Activated CD8-positive, alpha-beta memory T cell treated with anti-CD3 and anti-CD28 coated beads, Interleukin-2, amount 50 U/mL, for 24 hours (primary cell): ENCODE results near the gene IFIH1.
A peak's percentile ranks its signal among the peaks of the same experiment; 100 is the strongest.

Experiments
- DNase-seq: peaks from one replicate; pipeline ENCODE4 v3.0.0-alpha.2; 2020; ENCODE audit errors: extremely low read depth

Gene IFIH1

DNA sequence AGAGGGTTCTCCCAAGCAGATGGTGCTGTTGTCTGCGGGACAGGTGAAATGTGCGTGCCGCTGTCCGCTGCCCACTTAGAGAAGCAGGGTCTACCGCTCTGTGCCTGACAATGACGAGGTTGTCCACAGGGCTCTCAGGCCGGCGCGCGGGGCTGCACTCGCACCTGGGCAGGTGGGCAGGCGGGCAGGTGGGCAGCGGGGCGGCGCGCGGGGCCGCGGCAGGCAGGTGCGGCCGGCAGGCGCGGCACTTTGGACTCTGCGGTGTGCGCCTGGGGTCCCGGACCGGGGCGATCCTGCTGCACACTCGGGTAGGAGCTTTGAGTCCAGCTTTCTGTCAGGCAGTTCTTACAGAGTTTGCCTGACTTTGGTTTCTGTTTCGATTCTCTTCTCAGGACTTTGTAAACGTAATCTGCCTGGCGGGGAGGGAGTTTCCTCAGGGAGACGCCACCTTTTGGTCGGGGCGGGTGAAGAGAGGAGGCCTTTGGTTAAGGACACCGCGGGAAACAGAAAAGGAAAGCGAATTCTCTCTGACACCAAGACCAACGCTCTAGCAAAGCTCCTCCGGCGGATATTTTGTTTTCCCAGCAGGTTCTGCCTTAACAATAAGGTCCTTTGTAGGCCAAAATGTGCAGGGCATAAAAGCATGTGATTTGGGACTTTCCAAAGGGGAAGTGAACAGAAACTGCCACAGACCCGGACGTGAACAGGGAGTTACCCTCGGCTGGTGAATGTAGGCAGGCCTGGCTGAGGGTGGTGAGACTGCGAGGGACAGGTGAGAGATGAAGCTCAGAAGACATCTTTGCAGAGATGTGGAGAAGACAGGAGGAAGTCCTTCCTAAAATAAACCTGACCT lies at the start of gene IFIH1:
TSS of gene IFIH1 (minus strand) at position 357 of the 853 bp plus-strand sequence. CDS start 377 bp downstream, outside the sequence.
- DNase-seq, result peak; percentile 55

DNA sequence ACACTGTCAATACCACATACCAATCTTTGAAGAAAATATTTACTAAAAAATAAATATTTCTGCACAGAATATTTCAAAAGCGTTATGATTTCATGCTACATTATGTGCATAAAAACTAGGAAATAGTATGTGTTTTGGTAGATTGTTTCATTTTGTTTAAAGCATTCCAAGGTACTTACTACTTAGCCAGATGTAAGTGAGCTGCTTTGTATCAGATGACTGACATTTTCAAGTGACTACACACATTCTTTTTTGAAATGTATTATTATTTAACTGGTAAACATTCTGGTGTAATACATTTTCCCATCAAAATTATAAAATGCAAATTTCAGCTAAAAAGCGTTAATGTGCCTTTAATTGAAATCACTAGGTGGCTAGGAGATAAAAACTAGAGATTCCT lies 46.9 kb upstream of the IFIH1 start:
- DNase-seq, result no peak

DNA sequence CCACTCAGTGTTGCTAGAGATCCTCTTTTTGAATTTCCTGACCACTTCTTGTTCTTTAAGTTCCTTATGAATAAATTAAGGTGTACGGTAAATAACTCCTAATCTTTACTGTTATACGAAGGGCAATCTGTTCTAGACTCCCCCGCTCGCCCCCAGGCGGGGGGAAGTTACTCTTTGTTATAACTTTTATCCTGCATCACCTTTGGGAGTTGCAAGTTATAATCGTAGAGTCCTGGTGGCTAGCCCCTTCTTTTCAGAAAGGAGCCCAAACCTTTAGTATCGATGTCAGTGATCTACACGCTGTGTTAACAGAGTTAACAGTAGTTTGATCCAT lies 26.1 kb upstream of the IFIH1 start:
- no peak for DNase-seq

DNA sequence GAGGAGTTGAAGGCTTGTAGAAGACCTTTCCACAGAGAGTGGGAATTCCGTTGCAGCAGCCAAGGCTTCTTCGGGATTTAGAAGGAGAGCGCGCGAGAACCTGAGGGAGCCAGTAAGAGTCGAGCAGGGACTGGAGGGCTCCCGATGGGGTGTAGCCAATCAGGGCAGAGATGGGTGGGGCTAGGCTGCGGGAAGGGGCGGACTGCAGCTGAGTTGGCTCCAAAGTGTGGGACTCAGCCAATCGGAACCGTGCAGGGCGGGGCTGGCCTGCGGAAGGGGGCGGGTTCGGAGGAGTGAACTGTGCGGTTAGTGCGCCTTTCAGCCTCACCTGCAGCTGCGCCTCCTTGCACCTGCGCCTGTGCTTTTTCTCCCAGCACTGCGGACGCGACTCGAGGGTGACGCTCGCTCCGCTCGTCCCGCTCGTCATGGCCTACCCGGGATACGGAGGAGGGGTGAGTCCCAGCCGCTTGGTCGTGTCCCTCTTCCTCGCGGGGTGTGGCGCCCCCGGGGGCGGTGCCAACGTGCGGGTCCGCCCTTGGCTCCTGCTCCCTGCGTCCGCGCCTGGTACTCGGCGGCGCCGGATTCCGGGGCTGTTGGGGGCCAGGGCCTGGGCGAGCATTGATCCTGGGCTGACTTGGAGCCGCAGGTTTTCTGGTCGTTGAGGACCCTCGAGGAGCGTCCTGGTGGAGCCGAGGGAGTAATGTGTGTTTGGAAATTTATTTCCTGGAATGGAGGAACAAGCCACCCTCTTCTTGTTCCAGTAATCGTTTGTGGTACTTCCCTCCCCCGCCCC lies 25.5 kb upstream of the IFIH1 start, which contains the start of gene GCA:
TSS of gene GCA (plus strand) at position 309 of the 793 bp plus-strand sequence. CDS start at position 426, 117 bp downstream.
- DNase-seq, result peak; percentile 97

DNA sequence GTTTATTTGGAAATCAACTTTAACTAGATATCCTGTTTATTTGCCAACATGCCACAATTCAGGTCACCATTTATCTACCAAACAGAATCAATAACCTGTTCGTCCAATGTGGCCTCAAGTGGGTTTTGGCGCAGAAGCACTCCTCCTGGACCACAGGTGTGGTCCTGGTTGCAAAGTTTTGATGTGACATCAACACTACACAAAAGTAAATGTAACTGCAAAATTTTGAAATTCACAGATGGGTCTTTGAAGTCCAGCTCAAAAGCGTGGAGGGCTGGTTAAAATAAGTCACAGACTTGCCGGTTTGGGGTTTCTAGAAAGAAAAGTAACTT lies 25.0 kb upstream of the IFIH1 start:
- no peak for DNase-seq

DNA sequence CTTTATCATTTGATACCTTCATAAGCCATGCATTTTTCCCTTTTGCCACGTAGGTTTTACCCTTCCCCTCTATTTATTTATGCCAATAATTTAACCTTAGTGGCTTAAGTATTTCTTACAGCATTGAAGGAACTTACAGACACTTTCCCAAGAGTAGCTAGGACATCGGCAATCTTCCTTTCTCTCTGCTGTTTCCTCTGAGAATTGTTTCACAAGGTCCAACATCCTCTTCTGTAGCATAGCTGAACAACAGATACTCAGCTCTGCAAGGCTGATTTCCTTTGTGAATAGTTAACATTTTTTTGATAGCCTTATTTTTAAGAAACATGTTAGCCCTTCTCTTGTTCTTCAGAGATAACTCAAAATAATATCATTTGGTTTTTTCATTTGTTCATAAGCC lies 24.4 kb upstream of the IFIH1 start:
- DNase-seq, result no peak

DNA sequence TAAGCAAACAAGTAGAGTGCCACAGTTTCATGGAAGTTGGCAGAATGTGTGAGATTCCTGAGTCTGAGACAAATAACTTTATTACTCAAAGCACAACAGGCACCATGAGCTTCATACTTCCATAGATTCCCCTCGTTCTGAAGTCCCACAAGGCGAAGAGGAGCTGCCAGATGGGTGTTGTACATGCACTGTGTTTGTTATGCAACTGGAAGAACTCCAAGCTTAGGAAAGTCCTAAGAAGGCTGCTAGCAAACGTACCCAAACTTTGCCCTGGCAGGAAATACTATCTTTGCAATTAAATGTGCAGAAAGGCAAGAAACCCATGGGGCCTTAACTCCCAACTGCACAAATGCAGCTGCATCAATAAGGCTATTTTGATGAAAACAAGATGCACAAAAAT lies 23.8 kb upstream of the IFIH1 start:
- DNase-seq, result no peak

DNA sequence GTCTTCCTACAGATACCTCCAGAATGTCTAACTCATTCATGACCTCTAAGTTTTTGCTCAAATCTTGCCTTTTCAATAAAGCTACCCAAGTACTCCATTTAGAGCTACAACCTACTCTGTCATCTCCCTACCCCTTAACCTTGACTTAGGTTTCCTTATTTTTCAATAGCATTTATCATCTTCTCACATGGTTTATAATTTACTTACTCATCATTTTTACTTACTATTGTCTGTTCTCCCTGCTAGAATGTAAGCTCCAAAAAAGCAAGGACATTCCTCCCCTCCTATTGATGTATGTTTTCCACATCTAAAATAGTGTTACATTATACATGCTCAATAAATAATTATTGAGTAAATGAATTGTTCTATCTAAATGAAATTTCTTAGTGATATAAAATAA lies 22.3 kb upstream of the IFIH1 start:
- DNase-seq, result no peak

DNA sequence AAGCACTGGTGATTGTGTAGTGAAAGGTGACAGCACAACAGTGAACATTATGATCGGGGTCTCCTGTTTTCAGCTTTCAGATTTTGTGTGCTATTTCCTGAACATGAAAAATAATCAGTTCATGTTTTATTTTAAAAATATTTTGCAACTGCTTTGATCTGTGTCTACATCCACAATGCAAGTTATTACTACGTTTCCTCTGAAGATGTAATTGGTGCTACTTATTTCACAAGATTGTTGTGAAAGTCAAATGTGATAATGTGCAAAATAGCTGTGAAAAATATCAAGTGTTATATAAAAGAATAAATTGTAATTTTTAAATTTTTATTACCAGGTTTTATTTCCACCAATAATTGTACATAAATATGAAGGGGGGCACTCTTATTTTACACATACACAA lies 19.4 kb upstream of the IFIH1 start:
- no peak for DNase-seq

DNA sequence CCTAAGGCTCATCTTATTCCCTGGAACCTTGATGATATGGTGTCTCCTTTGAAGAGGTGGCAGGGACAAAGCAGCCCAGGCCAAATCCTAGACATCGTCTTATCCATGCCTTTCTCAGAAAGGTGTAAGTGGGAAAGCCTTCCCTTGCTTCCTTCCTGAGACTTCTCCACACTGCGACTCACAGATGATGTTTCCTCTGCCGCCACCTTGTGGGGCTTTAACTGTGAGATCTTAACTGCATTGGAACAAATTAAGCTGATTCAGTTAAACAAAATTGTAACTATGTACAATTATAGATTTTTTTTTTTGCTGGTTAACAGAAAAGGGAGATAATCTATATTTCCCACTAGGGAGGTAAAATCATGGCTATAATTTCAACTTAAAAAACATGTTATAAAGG lies 15.5 kb upstream of the IFIH1 start:
- DNase-seq, result no peak

DNA sequence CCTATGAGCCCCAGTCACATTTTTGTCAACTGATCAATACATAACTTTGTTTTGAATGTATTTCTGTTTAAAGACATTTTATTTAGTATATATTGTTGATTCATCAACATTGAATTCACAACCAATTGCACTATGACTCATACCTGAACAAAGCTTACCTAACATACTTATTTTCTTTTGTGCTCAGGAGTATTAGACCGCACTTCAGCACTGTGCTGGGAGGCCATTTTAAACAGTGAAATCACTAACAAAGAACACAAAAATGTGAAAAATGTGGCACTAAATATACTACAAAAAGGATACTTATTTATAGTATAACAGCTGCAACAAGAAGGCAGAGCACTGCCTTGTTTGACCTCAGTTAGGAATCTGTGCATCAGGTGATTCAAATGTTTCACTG lies 12.4 kb upstream of the IFIH1 start:
- DNase-seq, result no peak

DNA sequence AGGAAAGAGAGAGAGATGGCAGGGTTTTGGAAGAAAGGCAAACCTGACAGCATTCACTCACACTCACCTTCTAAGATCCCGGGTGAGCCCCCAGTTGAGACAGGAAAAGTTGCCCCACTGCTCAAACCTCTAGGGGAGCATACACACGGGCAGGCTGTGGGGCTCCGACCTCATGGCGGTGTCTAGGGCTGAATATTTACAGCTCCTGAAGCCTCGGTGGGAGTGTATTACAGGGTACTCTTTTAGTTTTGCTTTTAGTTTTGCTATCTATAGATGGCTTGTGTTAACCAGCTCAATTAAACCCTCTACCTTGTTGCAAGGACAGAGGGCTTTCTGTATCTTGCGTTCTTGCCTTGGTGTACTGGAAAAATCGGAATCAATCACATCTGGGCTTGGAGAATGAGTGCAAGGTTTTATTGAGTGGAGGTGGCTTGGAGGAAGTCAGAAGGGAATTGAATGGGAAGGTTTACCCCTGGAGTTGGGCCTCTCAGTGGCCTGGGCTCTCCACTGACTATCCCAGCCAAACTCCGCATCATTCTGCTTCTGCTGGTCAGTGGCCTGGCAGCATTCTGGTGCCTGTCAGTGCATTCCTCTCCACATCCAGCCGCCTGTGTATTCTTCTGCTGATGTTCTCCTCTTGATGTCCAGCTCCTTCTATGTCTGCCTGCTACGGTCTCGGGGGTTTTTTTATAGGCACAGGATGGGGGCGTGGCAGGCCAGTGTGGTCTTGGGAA lies 10.1 kb upstream of the IFIH1 start:
- no peak for DNase-seq

DNA sequence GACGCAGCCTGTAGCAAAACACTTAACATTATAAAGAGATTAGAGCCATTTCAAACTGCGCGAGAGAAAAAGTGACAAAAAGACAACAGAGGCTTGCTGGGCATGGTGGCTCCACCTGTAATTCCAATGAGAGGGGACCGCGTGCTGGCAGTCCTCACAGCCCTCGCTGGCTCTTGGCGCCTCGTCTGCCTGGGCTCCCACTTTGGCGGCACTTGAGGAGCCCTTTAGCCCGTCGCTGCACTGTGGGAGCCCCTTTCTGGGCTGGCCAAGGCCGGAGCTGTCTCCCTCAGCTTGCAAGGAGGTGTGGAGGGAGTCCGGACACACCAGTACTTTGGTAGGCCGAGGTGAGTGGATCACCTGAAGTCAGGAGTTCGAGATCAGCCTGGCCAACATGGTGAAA lies 9.3 kb upstream of the IFIH1 start:
- no peak for DNase-seq

DNA sequence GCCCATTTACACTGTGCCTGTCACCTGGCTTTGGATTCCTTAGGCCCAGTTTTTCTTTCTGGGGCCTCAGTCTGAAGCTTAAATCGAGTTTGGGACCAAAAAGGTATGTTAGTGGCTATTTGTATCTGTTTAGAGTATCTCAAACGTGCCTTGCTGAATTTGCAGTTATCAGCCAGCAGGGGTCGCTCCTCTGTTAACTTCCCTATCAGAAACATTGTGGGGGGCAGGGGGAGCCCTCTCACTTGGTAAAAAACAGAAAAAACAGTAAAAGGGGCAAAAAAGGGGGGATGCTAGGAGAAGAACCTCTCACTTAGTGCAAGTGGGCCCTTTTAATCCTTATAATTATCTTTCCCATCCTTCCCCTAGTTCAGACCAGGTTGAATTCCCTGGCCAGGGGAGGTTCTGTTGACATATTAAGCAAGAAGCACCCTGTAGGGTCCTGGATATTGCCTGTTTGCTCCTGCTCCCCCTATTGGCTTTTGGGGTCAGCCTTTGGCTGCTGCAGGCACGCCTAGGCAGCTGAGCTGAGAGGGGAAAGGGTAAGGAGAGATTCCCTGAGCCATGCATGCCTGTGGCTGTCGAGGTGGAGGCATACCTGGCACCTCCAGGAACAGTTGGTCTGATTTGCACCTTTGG lies 8.8 kb upstream of the IFIH1 start:
- no peak for DNase-seq

DNA sequence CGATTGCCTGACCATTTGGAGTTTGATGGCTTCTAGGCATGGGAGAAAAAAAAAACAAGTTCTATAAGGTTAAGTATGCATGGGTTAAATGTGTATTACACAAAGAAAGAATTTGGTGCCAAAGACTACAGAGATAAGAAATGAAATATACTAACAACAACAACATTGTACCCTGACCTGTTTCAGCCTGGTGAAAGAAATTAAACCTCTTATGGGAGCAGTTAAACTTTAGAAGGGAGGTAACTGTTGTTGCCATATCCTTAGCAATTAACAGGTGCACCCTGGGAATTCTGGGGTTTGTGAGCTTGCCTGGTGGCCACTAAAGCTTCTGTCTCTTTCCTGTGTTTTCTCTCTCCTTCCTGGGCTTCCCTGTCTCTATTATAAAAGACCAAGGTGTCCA lies 6.5 kb upstream of the IFIH1 start:
- no peak for DNase-seq

DNA sequence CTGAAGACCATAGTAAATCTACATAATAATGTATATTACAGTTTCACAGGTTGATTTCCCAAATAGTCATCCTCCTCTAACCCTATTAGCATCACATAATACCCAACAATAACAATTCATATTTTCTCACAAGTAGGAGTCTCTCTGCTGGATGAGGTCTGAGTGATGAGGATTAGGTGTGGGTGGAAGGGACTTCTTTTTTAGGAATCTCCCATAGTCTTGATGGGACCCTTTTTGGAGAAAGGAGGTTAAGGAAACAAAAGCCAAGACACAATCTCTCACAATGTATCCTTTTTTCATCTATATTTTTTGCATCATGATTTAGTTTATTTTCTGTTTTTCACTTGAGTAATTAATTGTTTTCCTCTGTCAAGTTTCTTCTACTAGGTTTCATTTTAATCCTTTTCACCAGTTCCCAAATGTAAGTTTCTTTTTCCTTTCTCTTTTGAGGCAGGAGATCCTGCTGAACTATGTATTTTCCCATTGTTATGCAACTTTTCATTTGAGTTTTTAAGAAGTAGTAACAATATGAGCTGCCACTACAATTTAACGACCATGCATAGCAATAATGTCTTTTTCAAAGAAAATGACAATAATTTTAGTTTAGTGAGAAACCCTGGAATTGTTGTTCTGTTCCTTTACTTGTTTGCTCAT lies 2.5 kb upstream of the IFIH1 start:
- no peak for DNase-seq

DNA sequence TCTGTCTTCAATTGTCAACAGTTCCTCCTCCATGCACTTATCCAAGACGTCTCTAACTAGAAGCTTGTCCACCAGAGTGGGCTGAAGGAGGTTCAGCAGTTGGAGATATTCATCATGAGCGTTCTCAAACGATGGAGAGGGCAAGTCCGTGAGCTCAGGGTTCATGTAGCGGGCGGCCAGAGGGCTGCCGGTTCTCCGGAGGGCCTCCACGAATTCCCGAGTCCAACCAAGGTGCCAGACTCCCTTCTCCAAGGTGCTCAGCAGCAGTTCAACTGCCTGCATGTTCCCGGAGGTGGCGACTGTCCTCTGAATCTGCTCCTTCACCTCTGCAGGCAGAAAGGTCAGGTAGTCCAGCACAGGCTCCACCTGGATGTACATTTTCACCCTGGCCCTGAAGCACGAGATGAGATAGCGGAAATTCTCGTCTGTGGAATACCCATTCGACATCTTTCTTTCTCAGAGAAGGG lies 590 bp downstream of the IFIH1 start:
- DNase-seq, result no peak

DNA sequence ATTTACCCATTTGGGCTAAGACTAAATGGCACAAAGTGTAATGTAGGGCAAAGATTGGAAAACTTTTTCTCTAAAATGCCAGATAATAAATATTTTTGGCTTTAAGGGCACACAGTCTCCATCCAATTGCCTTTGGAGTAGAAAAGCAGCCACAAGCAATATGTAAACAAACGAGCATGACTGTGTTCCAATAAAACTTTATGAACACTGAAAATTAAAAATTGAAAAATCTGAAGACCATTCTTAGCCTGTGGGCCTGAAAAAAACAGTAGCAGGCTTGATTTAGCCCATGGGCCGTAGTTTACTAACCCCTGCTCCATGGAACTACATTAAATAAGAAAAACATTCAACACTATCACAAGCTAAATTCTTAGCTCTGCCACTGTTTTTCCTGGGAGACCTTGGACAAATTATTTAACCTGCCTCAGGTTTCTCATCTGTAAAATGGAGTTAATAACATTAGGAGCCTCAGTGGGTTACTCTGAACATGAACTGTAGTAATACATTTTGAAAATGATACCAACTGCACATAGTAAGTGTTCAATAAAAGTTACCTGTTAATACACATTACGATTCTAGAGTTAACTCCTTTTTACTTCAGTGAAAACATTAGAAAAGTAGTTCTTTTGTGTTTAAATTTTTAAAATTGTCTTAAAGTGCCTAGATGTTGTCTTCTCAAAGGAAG lies 1.3 kb downstream of the IFIH1 start:
- DNase-seq, result no peak

DNA sequence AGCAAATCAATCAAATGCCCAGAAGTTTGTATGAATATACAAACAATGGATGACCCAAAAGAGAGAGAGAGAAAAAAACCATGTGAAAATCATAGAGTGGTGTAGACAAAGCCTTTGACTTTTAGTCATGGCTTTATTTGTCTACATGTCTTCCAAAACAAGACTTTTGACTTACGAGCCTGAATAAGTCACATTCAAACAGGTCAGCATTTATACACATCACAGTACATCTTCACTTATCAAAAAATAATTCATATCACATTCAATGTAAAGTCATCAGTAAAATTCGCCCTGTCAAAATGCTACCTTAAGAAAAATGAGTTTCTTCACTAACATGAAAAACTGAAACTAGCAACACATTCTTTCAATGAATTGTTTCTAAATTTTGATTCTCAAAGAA lies 1.9 kb downstream of the IFIH1 start:
- DNase-seq, result no peak

DNA sequence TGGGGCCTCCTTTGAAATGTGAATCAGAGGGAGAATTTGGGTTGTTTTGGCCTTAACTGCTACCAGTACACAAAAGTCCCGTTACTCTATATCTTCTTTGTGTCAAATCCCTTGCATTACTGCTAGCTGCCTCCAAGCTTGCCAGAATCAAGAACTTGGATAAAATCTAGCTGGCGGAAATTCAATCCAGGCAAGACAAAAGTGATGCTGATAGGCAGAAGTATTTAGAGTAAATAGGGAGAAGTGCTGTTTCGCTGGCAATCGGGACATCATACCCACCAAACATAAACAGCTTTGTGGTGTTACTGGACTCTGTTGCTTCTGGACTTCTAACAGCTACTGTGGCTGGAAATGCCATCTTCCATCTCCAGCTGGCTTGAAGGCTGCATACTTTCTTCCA lies 2.5 kb downstream of the IFIH1 start:
- no peak for DNase-seq

DNA sequence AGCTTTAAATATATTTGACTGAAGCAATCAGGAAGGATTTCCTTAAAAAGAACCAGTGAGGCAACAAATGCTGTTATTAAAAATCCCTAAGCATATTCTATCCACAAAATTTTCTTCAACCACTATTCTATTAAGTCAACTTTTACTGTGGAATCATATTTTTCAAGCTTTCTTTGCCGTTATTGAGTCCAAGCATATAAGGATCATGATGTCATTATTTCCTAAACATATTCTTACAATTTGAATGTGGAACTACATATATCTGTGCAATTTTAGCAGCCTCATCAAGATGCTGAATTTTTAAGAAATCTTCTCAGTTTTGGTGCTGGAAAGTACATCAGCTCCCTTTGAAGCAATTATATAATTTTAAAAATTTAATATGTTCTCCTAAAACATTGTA lies 5.6 kb downstream of the IFIH1 start:
- DNase-seq, result no peak
